Neural crest cell (in vitro differentiated cells): ENCODE results near the gene CR2. TPM values are rescaled to one million over a fixed set of nuclear protein-coding genes. Genes with fewer than 3 reads are reported as not detected.

Experiments
- total RNA-seq: library from RNA; stranded (reverse); gene quantifications from 2 replicates; pipeline ENCODE4 v1.2.1, GENCODE V29; 2021

Gene CR2
- total RNA-seq, 1 donor from 2014 or later: not detected

Other genes with a start within 250 kb of the CR2 start
- gene CD55, start 132.7 kb upstream of the CR2 start, total RNA-seq: 4.0 and 4.5 TPM in 2 replicates
- gene CR1, start 41.8 kb downstream of the CR2 start, total RNA-seq: not detected in 2 replicates
- gene CR1L, start 190.8 kb downstream of the CR2 start, total RNA-seq: not detected in 2 replicates